Cortex of kidney (tissue), 1 donor: Measurements from ENCODE around the gene OR2L5.

Experiments used
- DNase-seq: peaks from one replicate; lab custom pipeline; 2025; lab: John Stamatoyannopoulos, UW

OR2L5 gene

GRCh38 chr1:248013229-248013710 is at the start of gene OR2L5:
Gene OR2L5 (plus strand): TSS chr1:248013660. CDS start chr1:248021948, 8,288 bp downstream.
- DNase-seq: no peak

DNA sequence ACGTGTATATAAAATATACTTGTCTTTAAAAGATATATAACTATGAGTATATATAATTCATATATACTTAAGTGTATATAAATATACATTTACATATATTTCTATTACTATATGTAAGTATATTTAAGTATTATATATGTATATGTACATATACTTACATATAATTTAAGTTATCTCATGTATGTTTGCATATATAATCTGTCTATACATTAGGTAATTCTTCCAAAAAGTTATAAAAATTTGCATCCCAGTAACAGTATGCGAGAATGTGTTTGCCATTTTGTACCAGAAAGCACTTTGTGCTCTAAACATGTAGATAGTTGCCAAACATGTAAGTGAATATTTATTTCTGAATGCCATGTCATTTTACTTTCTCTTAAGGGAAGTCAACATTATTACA is 48.5 kb upstream of the OR2L5 start, which contains the start of gene OR2AK2:
Gene OR2AK2 (plus strand): TSS at position 301 of the 400 bp plus-strand sequence. CDS start 144 bp downstream, outside the sequence.
- no peak for DNase-seq

GRCh38 chr1:247966532-247967204 is 46.8 kb upstream of the OR2L5 start:
- DNase-seq: no peak

- DNase-seq: no peak
Observed at GRCh38 chr1:247992986-247993385, 20.5 kb upstream of the OR2L5 start.

GRCh38 chr1:247998811-247999210 is 14.6 kb upstream of the OR2L5 start:
- no peak for DNase-seq

DNA sequence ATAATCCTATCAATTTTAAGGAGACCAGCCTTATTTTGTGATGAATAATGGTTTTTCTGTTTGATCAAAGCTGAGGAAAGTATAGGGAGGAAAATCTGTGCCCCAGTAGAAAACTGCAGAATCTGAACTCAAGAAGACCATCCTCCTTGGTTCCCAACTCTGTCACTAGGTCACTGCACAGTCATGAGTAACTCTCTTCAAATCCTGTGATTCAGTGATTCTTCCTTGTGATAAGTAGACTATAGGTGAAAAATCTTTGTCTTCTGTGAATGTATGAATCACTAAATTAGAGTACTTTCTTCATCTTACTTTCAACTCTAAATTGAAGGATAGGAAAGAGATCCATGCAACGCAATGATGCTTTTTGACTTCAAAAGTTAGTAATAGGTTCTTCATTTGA is 13.3 kb upstream of the OR2L5 start:
- DNase-seq: no peak

DNA sequence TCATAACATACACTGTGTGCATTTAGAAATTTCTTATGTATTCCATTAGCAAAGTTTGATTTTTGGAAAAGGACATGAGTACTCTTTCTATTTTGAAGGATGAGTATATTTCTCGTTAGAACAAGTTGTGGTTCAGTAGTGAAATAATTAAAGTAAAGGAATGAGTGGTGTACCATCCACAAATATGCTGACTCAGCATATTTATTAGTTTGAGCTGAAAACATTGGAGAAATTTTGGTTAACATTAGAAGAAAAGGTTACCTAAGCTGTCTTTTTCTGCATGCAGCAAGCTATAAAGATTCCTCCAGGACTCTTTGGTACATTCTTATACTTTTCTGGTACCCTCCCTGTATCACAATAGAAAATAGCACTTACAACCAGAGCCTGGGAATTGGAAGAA is 5.7 kb upstream of the OR2L5 start:
- DNase-seq: no peak

- no peak for DNase-seq
Observed at GRCh38 chr1:248009681-248010080, 3.8 kb upstream of the OR2L5 start.

DNA sequence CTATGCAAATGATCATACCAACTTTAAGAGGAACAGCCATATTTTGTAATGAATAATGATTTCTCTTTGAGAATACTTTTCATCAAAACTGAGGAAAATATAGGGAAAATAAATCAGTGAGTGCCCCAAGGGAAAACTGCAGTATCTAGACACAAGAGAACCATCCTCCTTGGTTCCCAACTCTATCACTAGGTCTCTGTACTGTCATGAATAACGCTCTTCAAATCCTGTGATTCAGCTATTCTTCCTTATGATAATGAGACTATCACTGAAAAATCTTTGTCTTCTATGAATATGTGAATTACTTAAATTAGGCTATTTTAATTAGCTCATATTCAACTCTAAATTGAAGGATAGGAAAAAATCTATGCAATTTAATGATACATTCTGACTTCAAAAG is 2.3 kb downstream of the OR2L5 start:
- DNase-seq: no peak

DNA sequence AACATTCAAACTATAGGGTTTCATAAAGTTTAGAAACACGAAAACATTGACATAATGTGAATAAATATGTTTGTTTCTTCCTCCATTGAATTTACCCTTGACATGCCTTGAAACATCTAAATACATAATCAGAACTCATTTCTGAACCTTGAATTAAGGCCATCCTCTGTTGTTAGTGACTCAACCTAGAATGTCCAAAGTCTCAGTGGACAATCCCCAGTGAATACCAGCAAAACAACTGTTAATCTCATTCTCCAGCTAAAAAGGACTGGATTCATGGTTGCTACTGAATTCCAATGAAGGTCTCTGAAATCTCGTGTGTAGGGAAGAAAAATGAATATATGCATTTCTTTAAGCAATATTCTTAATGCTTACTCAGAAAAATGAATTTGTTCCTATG is 16.3 kb downstream of the OR2L5 start, which contains the start of gene OR2L2:
Gene OR2L2 (plus strand): TSS at position 301 of the 400 bp plus-strand sequence. CDS start 8,198 bp downstream, outside the sequence.
- DNase-seq: no peak

DNA sequence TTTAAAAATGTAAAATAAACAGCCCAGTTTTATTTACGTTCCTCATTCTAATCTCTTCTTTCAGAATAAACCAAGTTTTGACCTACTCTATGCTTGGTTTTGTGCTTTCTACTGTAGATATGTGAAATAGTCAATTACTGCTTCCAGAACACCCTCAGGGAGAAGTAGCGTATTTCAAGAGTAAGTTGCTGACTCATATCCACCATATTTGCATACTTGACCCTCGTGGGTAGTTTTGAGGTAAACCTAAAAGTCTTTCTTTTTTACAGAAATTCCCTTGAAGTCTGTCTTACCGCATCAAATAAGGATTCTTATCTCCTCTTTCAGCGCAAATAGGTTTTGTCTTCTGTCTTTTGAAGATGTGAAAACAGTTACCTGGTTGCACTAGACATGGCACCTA is 31.7 kb downstream of the OR2L5 start:
- no peak for DNase-seq

- DNase-seq: no peak
Observed at GRCh38 chr1:248046536-248046935, 33.1 kb downstream of the OR2L5 start, which contains the start of gene OR2L3. Gene OR2L3 (plus strand): TSS chr1:248046836. CDS start chr1:248060682, 13,846 bp downstream.

DNA sequence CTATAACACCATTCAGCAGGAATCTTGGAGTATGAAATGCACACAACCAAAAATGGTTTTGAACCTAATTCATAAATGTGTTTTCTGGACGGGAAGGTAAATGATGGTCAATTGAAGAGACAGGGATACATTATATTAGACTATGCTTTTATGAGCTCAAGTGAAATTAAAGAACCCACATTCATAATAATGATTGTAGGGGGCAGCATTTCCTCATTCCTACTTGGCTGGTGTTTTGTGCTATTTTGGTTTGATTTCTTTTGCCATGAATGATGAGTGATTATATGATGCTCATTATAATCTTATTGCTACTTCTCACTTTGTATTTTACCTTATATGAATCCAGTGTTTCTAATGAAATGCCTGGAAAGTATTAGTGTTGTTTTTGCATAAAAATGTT is 33.5 kb downstream of the OR2L5 start:
- DNase-seq: no peak

DNA sequence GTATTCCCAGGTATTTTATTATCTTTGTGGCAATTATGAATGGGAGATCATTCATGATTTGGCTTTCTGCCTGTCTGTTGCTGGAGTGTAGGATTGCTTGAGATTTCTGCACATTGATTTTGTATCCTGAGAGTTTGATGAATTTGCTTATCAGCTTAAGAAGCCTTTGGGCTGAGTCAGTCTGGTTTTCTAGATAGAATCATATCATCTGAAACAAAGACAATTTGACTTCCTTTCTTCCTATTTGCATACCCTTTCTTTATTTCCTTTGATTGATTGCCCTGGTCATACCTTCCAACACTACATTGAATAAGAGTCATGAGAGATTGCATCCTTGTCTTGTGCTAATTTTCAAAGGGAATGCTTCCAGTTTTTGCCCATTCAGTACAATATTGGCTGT is 41.2 kb downstream of the OR2L5 start:
- no peak for DNase-seq

GRCh38 chr1:248055261-248055660 is 41.8 kb downstream of the OR2L5 start:
- no peak for DNase-seq

DNA sequence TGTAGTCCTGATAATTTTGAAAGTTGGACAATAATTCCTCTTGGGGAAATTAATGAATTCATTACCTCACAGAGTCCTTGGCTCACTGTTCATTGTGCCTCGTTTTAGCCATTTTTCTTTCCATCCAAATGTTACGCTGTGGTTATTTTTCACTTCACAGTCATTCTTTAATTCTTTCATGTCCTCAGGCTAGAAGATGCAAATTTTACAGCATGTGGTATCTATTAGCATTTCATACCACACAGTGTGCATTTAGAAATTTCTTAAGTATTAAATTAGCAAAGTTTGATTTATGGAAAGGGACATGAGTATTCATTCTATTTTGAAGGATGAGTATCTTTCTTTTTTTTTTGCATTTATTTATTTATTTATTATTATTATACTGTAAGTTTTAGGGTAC is 51.6 kb downstream of the OR2L5 start:
- DNase-seq: no peak

GRCh38 chr1:248065604-248066003 is 52.1 kb downstream of the OR2L5 start:
- no peak for DNase-seq
